A673 (cell line): ENCODE measurements around the gene NACC2. TPM values are rescaled to one million over a fixed set of nuclear protein-coding genes. Genes with fewer than 3 reads are reported as not detected.

Experiments
- BruUV-seq: library from RNA; stranded (reverse); fragments of 400-500 nt; replicated peaks from 2 replicates; lab custom pipeline; 2021; lab: Mats Ljungman, UMichigan
- CTCF ChIA-PET: fragments of 300-600 bp; sonication (Branson Sonifier 250); formaldehyde crosslinking; loops from one replicate; lab custom pipeline; 2022; ENCODE audit warnings: antibody characterized with exemption; lab: Charles Lee
- POLR2A ChIA-PET: fragments of 300-600 bp; sonication (Branson Sonifier 250); formaldehyde crosslinking; loops from one replicate; lab custom pipeline; 2022; ENCODE audit warnings: antibody characterized with exemption; ENCODE audit not compliant: low non-redundant PET; lab: Charles Lee
- DNase-seq: peaks from one replicate; pipeline ENCODE4 v3.0.0-alpha.2; 2015; ENCODE audit warnings: low spot score
- H3K27ac ChIP-seq: fragments of 200-600 bp; sonication (generic); 2 replicates; pipeline ENCODE4 v1.5.1; 2016; ENCODE audit warnings: mixed run types, low read depth, mild to moderate bottlenecking, mixed read lengths, antibody characterized with exemption, low read length; ENCODE audit not compliant: poor library complexity, severe bottlenecking
- H3K27me3 ChIP-seq: fragments of 200-600 bp; sonication (generic); replicated peaks from 2 replicates; pipeline ENCODE4 v1.6.1; 2017; ENCODE audit warnings: mixed run types, low read depth, mild to moderate bottlenecking, mixed read lengths, antibody characterized with exemption, low read length; ENCODE audit not compliant: insufficient read depth, poor library complexity
- H3K36me3 ChIP-seq: fragments of 200-600 bp; sonication (generic); 2 replicates; pipeline ENCODE4 v1.6.1; 2016; ENCODE audit warnings: mixed run types, mild to moderate bottlenecking, mixed read lengths, antibody characterized with exemption, low read length; ENCODE audit not compliant: insufficient read depth, poor library complexity, severe bottlenecking
- H3K4me1 ChIP-seq: fragments of 200-600 bp; sonication (generic); 2 replicates; pipeline ENCODE4 v1.6.1; 2017; ENCODE audit warnings: mixed run types, mild to moderate bottlenecking, mixed read lengths, antibody characterized with exemption, low read length; ENCODE audit not compliant: insufficient read depth, poor library complexity, severe bottlenecking
- H3K4me3 ChIP-seq: fragments of 200-600 bp; sonication (generic); 2 replicates; pipeline ENCODE4 v1.5.1; 2016; ENCODE audit warnings: low read depth, mixed run types, mild to moderate bottlenecking, mixed read lengths, low read length; ENCODE audit not compliant: poor library complexity, severe bottlenecking
- H3K9me3 ChIP-seq: fragments of 200-600 bp; sonication (generic); 2 replicates; pipeline ENCODE4 v1.6.1; 2016; ENCODE audit warnings: mixed run types, low read depth, mild to moderate bottlenecking, mixed read lengths, antibody characterized with exemption, low read length; ENCODE audit not compliant: poor library complexity, severe bottlenecking
- CTCF ChIP-seq: fragments of 300-800, 200-600 bp; sonication (generic); conservative IDR thresholded peaks from 2 replicates; pipeline ENCODE4 v1.5.1; 2017; ENCODE audit warnings: low read depth, mild to moderate bottlenecking, antibody characterized with exemption, low read length, moderate library complexity, mixed read lengths
- EZH2 ChIP-seq: fragments of 200-600 bp; sonication (generic); IDR thresholded peaks from 2 replicates; pipeline ENCODE4 v1.6.1; 2017; ENCODE audit warnings: borderline replicate concordance, low read depth, mild to moderate bottlenecking, mixed read lengths, antibody characterized with exemption, low read length; ENCODE audit not compliant: poor library complexity, severe bottlenecking
- intact Hi-C: fragments of 100-400 bp; cut with micrococcal nuclease; formaldehyde crosslinking; loops from one replicate; pipeline ENCODE4 v1.10.0; 2022; ENCODE audit not compliant: unreplicated experiment
- total RNA-seq: library from RNA; stranded (reverse); gene quantifications from 2 replicates; pipeline ENCODE4 v1.2.3, GENCODE V29; 2021

The NACC2 gene
- total RNA-seq, 1 experiment from 2014 or later: 19.5 TPM

- no peak overlapping the region for H3K4me3 ChIP-seq
- POLR2A ChIA-PET: interaction anchor here (0.6 kb wide), 1 partner anchor 1333 kb away, joined by 11 read pairs; no protein-coding TSS in a partner anchor
- no peaks in the 10 kb centered on the region for H3K9me3 ChIP-seq
- peaks cover 6% of the 10 kb centered on the region for H3K36me3 ChIP-seq
- CTCF ChIA-PET: no interaction called here
- TF ChIP-seq CTCF (no peak), EZH2 (no peak)
- H3K27ac ChIP-seq: no peak overlapping the region
- intact Hi-C loops: no loop called here
- DNase-seq: no peak
- BruUV-seq: no TSS peak
- H3K4me1 ChIP-seq: peaks cover 14% of the 10 kb centered on the region
- no peaks in the 10 kb centered on the region for H3K27me3 ChIP-seq
Observed at GRCh38 chr9:136024286-136024685, 70.8 kb downstream of the NACC2 start.

DNA sequence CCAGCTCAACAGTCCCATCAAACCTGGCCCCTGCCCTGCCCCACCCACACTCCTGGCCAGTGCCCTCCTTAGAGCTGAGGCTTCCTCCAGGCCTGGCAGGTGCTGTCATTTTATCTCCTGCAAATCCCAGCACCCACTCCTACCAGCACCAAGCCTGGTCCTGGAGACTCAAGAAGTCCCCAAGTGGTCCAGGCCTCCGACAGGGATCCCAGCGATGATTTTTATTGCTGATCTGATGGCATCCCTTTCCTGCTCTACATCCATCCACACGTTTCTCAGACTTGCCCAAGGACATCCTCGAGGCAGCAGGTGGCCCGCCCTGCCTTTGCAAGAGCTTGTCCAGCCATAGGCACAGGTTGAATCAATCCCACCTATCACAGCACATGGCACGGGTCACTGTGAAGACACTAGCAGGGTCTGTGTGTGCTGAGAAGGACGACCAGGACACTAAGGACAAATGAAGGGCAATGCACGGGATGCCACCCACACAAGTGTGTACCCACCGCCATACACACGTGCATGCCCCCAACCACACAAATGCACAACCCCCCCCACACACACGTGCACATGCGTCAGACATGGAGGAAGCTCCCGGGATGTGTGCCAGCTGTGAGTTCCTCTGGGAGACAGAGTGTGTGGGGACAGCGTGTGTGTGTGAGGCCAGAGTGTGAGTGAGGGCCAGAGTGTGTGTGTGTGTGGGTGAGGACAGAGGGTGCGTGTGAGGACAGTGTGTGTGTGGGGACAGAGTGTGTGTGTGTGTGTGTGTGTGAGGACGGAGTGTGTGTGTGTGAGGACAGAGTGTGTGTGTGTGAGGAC is 71.5 kb downstream of the NACC2 start:
- ChIA-PET POLR2A (interaction anchor here (0.6 kb wide), 1 partner anchor 1333 kb away, joined by 11 read pairs; no protein-coding TSS in a partner anchor), CTCF (interaction anchor here (0.6 kb wide), 1 partner anchor 1185 kb away, joined by 3 read pairs; no protein-coding TSS in a partner anchor)
- H3K9me3 ChIP-seq: no peaks in the 10 kb centered on the region
- peaks cover 19% of the 10 kb centered on the region for H3K4me1 ChIP-seq
- no peaks in the 10 kb centered on the region for H3K36me3 ChIP-seq
- intact Hi-C loops: no loop called here
- no peak for DNase-seq
- peak overlapping the region; percentile 33 for H3K27ac ChIP-seq
- no peaks in the 10 kb centered on the region for H3K27me3 ChIP-seq
- no peak overlapping the region for H3K4me3 ChIP-seq
- TF ChIP-seq CTCF (no peak), EZH2 (no peak)
- no TSS peak for BruUV-seq

GRCh38 chr9:136022731-136023409 is 72.2 kb downstream of the NACC2 start:
- CTCF ChIA-PET: no interaction called here
- Histone ChIP-seq H3K4me3 (no peak overlapping the region), H3K9me3 (no peaks in the 10 kb centered on the region), H3K27me3 (no peaks in the 10 kb centered on the region), H3K36me3 (no peaks in the 10 kb centered on the region), H3K4me1 (peaks cover 23% of the 10 kb centered on the region), H3K27ac (no peak overlapping the region)
- DNase-seq: no peak
- no TSS peak for BruUV-seq
- POLR2A ChIA-PET: no interaction called here
- TF ChIP-seq EZH2 (no peak), CTCF (no peak)
- intact Hi-C loops: no loop called here
